Measurements from ENCODE around the gene LITAF. TPM values are rescaled to one million over a fixed set of nuclear protein-coding genes. Genes with fewer than 3 reads are reported as not detected.

The LITAF gene
- polyA plus RNA-seq, 1 of the 3 experiments (the other 2 are of a cell fraction): 45.7 TPM

DNA sequence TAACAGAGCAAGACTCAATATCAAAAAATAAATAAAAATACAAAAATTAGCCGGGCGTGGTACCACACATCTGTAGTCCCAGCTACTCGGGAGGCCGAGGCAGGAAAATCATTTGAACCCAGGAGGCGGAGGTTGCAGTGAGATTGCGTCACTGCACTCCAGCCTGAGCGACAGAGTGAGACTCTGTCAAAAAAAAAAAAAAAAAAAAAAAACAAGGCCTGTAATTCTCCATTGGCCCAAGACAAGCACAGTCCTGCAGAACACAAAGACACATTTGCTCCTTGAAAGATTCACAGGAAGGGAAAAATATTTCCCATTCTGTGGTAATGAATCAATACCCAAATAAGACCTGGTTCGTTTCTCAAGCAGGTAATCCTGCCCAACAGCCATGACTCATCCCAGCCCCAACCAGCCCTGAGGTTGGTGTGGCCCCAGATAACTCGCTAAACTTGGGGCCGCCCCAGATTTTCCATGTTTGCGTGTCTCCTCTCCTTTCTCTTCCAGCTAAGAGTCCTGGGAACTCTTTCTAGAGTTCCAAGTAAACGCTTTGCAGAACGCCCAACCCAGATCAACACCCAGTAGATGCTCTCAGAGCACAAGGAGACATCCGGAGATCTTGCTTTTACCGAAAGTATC, 41.2 kb upstream of the LITAF start (continued):
- TF ChIP-seq RFX5 (IDR thresholded peaks at IDR 0.05; ENCODE audit: low read length) (no peak), JUND (IDR thresholded peaks at IDR 0.05) (no peak)

DNA sequence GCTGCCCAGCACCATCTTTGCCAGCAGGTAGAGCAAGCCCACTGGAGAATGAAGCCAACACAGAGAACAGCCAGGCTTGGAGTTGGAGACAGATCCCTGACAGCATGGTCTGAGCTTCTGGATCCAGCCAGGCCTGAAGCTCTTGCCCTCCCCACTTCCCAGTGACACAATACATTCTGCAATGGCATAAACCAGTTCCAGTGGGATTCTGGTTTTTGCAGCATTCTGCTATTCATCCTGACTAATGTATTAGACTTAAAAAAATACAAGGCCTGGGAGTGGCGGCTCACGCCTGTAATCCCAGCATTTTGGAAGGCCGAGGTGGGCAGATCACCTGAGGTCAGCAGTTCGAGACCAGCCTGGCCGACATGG, 40.6 kb upstream of the LITAF start:
- no peak overlapping the region for H2AFZ ChIP-seq (ENCODE audit: low read depth)
- CTCF ChIA-PET: interaction anchor here (1.0 to 1.7 kb wide), 2 partner anchors 14 to 222 kb away, joined by 3 to 7 read pairs; no protein-coding TSS in a partner anchor
- H3K4me3 ChIP-seq (ENCODE audit: low read depth in 2 of 2, low read length in 1 of 2): no peak overlapping the region

More for the DNA sequence above, 40.6 kb upstream of the LITAF start:
- TF ChIP-seq SIN3A (IDR thresholded peaks at IDR 0.05; ENCODE audit: borderline replicate concordance, low read depth, low read length) (no peak), ELF1 (IDR thresholded peaks at IDR 0.05) (no peak), FOXM1 (IDR thresholded peaks at IDR 0.05; ENCODE audit: low read depth) (no peak), SMC3 (IDR thresholded peaks at IDR 0.05; ENCODE audit: low read depth, low read length) (no peak), GATA2 (CRISPR knock-in tag; IDR thresholded peaks at IDR 0.05) (no peak), RCOR1 (IDR thresholded peaks at IDR 0.05; ENCODE audit: low read length) (no peak), CHD2 (IDR thresholded peaks at IDR 0.05; ENCODE audit: low read length, partially characterized antibody) (no peak), RFX5 (IDR thresholded peaks at IDR 0.05; ENCODE audit: low read length) (no peak), FOSL2 (IDR thresholded peaks at IDR 0.05; ENCODE audit: borderline replicate concordance, low read depth) (no peak), JUND (IDR thresholded peaks at IDR 0.05) (no peak), TAF1 (IDR thresholded peaks at IDR 0.05; ENCODE audit: borderline replicate concordance, low read depth, low read length) (no peak), EP300 (IDR thresholded peaks at IDR 0.05; ENCODE audit: borderline replicate concordance in 1 of 2, low read depth in 1 of 2, low read length in 1 of 2) (no peak)
- TF ChIP-seq, protein P1, sequence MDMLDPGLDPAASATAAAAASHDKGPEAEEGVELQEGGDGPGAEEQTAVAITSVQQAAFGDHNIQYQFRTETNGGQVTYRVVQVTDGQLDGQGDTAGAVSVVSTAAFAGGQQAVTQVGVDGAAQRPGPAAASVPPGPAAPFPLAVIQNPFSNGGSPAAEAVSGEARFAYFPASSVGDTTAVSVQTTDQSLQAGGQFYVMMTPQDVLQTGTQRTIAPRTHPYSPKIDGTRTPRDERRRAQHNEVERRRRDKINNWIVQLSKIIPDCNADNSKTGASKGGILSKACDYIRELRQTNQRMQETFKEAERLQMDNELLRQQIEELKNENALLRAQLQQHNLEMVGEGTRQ (IDR thresholded peaks at IDR 0.05; ENCODE audit: borderline replicate concordance, low read depth, low read length): no peak
- TF ChIP-seq, protein P2, sequence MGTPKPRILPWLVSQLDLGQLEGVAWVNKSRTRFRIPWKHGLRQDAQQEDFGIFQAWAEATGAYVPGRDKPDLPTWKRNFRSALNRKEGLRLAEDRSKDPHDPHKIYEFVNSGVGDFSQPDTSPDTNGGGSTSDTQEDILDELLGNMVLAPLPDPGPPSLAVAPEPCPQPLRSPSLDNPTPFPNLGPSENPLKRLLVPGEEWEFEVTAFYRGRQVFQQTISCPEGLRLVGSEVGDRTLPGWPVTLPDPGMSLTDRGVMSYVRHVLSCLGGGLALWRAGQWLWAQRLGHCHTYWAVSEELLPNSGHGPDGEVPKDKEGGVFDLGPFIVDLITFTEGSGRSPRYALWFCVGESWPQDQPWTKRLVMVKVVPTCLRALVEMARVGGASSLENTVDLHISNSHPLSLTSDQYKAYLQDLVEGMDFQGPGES (IDR thresholded peaks at IDR 0.05; ENCODE audit: low read depth, low read length): no peak
- TF ChIP-seq, protein P3, sequence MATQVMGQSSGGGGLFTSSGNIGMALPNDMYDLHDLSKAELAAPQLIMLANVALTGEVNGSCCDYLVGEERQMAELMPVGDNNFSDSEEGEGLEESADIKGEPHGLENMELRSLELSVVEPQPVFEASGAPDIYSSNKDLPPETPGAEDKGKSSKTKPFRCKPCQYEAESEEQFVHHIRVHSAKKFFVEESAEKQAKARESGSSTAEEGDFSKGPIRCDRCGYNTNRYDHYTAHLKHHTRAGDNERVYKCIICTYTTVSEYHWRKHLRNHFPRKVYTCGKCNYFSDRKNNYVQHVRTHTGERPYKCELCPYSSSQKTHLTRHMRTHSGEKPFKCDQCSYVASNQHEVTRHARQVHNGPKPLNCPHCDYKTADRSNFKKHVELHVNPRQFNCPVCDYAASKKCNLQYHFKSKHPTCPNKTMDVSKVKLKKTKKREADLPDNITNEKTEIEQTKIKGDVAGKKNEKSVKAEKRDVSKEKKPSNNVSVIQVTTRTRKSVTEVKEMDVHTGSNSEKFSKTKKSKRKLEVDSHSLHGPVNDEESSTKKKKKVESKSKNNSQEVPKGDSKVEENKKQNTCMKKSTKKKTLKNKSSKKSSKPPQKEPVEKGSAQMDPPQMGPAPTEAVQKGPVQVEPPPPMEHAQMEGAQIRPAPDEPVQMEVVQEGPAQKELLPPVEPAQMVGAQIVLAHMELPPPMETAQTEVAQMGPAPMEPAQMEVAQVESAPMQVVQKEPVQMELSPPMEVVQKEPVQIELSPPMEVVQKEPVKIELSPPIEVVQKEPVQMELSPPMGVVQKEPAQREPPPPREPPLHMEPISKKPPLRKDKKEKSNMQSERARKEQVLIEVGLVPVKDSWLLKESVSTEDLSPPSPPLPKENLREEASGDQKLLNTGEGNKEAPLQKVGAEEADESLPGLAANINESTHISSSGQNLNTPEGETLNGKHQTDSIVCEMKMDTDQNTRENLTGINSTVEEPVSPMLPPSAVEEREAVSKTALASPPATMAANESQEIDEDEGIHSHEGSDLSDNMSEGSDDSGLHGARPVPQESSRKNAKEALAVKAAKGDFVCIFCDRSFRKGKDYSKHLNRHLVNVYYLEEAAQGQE (IDR thresholded peaks at IDR 0.05; ENCODE audit: low read depth, low read length): no peak
- TF ChIP-seq, protein P4, sequence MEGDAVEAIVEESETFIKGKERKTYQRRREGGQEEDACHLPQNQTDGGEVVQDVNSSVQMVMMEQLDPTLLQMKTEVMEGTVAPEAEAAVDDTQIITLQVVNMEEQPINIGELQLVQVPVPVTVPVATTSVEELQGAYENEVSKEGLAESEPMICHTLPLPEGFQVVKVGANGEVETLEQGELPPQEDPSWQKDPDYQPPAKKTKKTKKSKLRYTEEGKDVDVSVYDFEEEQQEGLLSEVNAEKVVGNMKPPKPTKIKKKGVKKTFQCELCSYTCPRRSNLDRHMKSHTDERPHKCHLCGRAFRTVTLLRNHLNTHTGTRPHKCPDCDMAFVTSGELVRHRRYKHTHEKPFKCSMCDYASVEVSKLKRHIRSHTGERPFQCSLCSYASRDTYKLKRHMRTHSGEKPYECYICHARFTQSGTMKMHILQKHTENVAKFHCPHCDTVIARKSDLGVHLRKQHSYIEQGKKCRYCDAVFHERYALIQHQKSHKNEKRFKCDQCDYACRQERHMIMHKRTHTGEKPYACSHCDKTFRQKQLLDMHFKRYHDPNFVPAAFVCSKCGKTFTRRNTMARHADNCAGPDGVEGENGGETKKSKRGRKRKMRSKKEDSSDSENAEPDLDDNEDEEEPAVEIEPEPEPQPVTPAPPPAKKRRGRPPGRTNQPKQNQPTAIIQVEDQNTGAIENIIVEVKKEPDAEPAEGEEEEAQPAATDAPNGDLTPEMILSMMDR (IDR thresholded peaks at IDR 0.05): no peak
- TF ChIP-seq, protein P5, sequence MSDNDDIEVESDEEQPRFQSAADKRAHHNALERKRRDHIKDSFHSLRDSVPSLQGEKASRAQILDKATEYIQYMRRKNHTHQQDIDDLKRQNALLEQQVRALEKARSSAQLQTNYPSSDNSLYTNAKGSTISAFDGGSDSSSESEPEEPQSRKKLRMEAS (IDR thresholded peaks at IDR 0.05; ENCODE audit: low read depth): no peak
- POLR2A ChIA-PET: no interaction called here
- H3K9me3 ChIP-seq: no peaks in the 10 kb centered on the region
- H3K9ac ChIP-seq: no peak overlapping the region
- no peaks in the 10 kb centered on the region for H3K27me3 ChIP-seq (ENCODE audit: insufficient read depth)
- H3K27ac ChIP-seq (ENCODE audit: low read depth in 2 of 2, low read length in 1 of 2): no peak overlapping the region
- H3K36me3 ChIP-seq (replicated peaks in 1 of 2; ENCODE audit: control insufficient read depth in 1 of 2, insufficient read depth in 2 of 2, low read length in 1 of 2): no peaks in the 10 kb centered on the region
- no peaks in the 10 kb centered on the region for H3K9me2 ChIP-seq
- no peak for DNase-seq
- H3K4me2 ChIP-seq: no peak overlapping the region
- no peaks in the 10 kb centered on the region for H3K79me2 ChIP-seq (ENCODE audit: insufficient read depth)
- H3K4me1 ChIP-seq (ENCODE audit: control insufficient read depth in 1 of 2, insufficient read depth in 2 of 2, low read depth in 1 of 2, low read length in 1 of 2): peaks cover 0 to under 1% of the 10 kb centered on the region in 2 experiments; a peak in 1 of 4 replicates
- H3F3A ChIP-seq (replicated peaks; ENCODE audit: insufficient read depth): peaks cover 2% of the 10 kb centered on the region
- 98% methylated on average over 5 of the region's 5 CpGs for WGBS (ENCODE audit: low lambda C conversion rate)
- no peaks in the 10 kb centered on the region for H4K20me1 ChIP-seq (ENCODE audit: insufficient read depth)

Measured in SK-N-SH (cell line).